Erythroblast (primary cell): ENCODE results near the gene COL24A1.
A peak's percentile ranks its signal among the peaks of the same experiment; 100 is the strongest.

Experiments used
- DNase-seq, 2 experiments: peaks; one replicate each; lab custom pipeline; 2025; lab: John Stamatoyannopoulos, UW
- GATA1 ChIP-seq: IDR thresholded peaks from 2 replicates; pipeline ENCODE4 v1.6.1; 2011; ENCODE audit warnings: low read depth, mild to moderate bottlenecking, control low read depth, low read length, moderate library complexity
- POLR2A ChIP-seq: IDR thresholded peaks from 2 replicates; pipeline ENCODE4 v1.6.1; 2011; ENCODE audit warnings: mild to moderate bottlenecking, low read length

The COL24A1 gene

GRCh38 chr1:85700422-85700821 lies 456.1 kb downstream of the COL24A1 start:
- TF ChIP-seq GATA1 (no peak), POLR2A (no peak)
- no peak for DNase-seq

GRCh38 chr1:85697895-85698294 lies 458.7 kb downstream of the COL24A1 start:
- DNase-seq: no peak
- TF ChIP-seq POLR2A (no peak), GATA1 (no peak)

DNA sequence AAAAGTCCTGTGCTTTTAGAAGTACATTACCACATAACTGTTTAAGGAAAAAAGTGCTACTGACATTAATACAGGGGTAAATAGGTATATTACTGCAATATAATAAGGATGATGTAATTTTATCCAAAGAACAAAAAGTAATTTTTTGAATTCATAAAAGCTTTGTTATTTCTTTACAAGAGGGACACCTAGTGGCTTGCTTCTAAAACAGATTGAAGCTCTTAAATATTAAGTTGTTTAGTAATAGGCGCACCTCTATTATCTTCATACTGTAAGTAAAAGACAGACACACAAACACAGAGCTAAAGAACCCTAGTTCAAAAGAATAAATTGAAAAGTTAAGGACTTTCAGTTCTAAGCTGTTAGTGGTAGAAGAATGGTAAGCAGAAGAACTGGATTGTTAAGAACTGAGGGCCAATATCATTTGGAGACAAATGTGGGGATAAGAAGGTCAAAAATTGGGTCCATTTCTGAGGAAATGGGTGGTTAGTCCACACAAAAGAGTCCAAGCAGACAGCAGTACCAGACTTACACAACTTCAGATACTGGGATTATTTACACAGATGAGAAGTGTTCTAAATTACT lies 463.8 kb downstream of the COL24A1 start:
- no peak for TF ChIP-seq GATA1
- no peak for TF ChIP-seq POLR2A
- DNase-seq: peak in 1 of 2 experiments; percentile 6

- no peak for DNase-seq
- no peak for TF ChIP-seq POLR2A
- TF ChIP-seq GATA1: no peak
These were observed 466.7 kb downstream of the COL24A1 start for GRCh38 chr1:85689775-85690404.

DNA sequence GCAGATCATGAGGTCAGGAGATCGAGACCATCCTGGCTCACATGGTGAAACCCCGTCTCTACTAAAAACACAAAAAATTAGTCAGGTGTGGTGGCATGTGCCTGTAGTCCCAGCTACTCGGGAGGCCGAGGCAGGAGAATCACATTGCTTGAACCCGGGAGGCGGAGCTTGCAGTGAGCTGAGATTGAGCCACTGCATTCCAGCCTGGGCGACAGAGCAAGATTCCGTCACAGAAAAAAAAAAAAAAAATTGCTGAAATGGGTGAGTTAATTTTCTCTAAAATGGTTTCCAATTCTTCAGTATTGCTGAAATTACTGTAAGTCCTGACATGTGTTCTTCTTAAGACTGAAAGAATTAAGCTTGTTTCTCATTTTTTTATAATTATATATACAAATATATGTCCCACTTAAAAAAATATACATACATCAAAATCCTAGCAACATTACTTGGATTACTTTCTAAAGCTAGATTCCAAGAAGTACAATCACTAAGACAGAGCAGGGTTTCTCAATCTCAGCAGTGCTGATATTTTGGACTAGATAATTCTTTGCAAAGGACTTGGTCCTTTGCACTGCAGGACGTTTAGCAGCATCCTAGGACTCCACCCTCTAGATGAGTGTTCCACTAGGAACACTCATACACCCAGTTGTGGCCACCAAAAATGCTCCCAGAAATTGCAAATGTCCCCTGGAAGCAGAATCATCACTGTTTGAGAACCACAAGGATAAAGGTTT lies 473.1 kb downstream of the COL24A1 start:
- TF ChIP-seq GATA1 (no peak), POLR2A (no peak)
- DNase-seq: no peak

- TF ChIP-seq POLR2A (no peak), GATA1 (no peak)
These were observed 475.5 kb downstream of the COL24A1 start for GRCh38 chr1:85681087-85681486.

More at GRCh38 chr1:85681087-85681486, 475.5 kb downstream of the COL24A1 start:
- DNase-seq: no peak
